HG02870 (cell line): ENCODE data around the gene SPPL2C.

Experiments used
- ATAC-seq: cut with Tn5 transposase; IDR thresholded peaks from one replicate; pipeline ENCODE4 v1.9.1; 2021; ENCODE audit warnings: mild to moderate bottlenecking, moderate library complexity; ENCODE audit not compliant: unreplicated experiment

SPPL2C gene

DNA sequence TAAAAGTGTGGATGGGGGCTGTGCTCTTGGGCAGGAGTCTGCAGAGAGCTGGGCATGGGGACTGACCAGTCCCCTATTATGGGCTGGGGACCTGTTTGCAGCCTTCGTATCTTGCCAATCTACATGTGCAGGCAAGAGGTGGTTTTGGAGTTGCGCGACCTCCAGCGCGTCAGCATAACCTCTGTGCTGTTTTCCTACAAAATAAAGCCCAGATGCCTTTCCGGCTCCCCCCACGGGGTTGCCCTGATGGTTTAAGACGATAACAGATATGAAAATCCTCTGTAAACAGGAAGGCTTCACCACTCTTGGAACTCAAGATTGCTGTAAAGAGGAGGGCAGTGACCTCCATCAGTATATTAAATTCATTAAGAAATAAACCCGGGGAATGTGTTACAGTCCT, 16.5 kb upstream of the SPPL2C start:
- ATAC-seq: no peak

DNA sequence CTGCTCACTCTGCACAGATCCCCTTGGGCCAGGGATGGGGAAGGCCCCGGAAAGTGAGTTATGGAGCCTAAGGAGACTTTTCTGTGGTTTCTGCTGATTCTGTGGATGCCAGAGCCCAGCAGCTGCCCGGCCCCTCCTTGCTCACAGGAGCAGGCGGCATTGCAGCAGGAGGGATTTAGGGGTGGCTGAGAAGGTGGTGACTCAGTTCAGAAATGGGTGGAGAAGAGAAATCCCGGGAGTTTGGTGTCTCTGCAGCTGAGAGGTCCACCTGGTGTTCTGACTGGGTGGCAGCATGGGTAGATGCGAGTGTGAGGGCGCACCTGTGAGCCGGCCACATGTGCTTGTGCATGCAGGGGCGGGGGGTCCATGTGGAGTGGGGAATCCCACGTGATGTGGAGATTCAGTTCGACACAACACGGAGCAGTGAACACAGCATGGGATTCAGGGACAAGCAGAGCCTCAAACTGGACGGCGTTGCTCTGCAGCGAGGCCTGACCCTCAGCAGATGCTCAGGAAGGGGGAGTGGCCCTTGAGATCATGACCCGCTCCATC, 16.0 kb upstream of the SPPL2C start:
- no peak for ATAC-seq

DNA sequence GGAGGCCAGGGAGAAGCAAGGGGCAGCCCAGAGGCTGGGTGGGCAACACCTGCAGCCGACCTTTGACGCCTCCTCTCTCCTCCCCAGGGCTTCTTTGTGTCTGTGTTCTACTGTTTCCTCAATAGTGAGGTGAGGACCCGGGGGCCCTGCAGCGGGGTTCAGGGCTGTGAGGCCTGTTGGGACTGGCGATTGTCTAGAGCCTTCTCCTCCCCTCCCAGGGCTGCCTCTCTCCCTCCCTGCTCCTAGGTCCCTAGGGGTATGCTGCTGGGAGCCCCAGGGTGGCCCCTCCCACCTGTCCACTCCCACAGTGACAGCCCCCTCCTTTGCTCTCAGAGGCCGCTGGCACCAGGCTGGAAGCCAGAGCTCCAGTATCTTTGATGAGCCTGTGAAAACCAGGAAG, 10.8 kb upstream of the SPPL2C start:
- ATAC-seq: no peak

- no peak for ATAC-seq
Measured at GRCh38 chr17:45834471-45835396, 9.9 kb upstream of the SPPL2C start.

- ATAC-seq: no peak
Measured at GRCh38 chr17:45835481-45835880, 9.2 kb upstream of the SPPL2C start.

DNA sequence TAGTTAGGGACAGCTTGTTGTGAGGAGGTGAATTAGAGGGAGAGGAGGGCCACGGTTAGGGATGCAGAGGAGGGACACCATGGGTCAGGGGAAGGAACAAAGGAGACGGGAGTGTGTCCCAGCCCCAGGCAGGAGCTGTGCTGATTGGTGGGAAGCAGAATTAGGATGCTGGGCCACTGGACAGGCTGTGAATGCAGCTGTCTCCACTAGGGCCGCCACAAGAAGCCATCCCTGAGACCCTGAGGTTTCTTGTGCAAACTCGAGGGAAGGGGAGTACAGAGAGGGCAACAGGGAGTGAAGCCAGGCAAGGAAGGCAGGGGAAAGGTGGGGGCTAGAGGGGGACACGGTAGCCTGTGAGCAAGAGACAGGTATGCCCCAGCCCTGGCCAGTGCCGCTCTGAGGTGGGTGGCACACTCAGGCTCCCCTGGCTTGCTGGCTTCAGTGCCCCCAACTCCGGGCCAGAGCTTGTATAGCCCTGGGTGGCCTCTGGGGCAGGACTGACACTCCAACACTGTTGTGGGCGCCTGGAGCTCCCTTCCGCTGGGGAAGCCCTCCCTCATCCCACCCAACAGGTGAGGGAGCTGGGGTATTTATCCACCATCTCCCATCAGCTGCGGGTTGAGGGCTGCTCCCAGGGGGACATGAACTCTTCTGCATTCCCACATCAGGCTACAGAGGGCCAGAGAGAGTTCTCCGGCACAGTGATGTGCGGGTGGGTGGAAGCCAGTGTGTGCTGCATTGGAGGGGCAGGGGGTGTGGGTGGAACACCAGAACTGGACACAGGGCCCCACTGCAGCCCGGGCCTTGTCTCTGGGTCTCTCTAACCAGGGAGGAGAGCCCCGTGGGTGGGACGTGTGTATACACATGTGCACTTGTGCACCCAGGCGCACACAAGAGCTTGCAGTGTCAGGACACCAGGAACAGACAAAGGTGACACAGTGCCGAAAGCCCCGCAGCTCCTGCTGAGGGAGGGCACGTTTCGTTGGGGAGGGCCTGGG, 8.3 kb upstream of the SPPL2C start:
- no peak for ATAC-seq

GRCh38 chr17:45837187-45837586, 7.5 kb upstream of the SPPL2C start:
- no peak for ATAC-seq

DNA sequence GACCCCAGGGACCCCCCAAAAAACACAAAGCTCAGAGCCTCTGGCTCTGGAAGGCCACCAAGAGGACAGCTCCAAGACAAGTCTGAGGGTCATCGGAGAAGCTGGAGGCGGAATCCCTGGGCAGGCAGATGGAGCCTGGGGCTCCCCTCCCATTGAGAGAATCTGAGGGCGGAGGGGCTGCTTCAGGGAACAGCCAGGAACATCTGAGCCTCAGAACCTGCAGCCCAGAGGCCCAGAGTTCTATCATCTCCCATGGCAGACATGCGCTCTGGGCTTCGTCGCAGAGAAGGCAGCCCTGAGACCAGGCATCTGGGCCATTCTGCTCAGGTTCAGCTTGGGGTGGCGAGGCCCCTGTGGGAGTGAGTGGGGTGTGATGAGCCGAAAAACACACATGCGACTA, 7.1 kb upstream of the SPPL2C start:
- no peak for ATAC-seq

- no peak for ATAC-seq
Measured at GRCh38 chr17:45838751-45839295, 5.9 kb upstream of the SPPL2C start.

GRCh38 chr17:45839442-45839841, 5.2 kb upstream of the SPPL2C start:
- no peak for ATAC-seq

GRCh38 chr17:45841186-45841585, 3.5 kb upstream of the SPPL2C start:
- no peak for ATAC-seq

DNA sequence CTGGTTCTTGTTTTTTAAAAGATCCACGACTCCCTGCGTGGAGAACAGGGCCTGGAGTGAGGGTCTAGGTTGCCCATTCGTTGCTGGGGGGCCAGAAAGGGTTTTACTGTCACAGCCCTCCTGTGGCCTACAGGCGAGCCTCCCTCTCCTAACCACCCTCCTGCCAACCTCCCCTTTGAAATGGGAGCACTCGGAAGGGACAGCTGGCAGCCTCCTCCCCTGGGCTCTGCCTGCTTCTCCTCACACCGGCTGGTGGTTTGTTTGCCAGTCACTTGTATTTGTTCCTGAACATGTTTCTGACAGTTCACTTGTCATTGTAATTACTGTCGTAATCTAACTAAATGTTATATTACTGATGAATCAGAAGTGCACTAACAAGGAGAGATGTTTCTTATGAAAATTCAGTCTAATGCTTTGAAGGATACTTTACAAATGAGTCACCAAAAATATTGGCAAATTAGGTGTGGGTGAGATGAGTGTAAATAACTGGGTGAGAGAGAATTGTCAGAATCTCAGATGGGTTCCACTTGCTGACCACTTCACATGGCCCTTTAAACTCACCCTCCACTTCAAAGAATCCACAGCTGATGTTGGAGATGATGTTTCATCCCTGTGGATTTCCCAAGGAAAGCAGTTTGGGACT, 2.7 kb upstream of the SPPL2C start:
- ATAC-seq: no peak

- no peak for ATAC-seq
Measured at GRCh38 chr17:45843722-45844121, 959 bp upstream of the SPPL2C start.

DNA sequence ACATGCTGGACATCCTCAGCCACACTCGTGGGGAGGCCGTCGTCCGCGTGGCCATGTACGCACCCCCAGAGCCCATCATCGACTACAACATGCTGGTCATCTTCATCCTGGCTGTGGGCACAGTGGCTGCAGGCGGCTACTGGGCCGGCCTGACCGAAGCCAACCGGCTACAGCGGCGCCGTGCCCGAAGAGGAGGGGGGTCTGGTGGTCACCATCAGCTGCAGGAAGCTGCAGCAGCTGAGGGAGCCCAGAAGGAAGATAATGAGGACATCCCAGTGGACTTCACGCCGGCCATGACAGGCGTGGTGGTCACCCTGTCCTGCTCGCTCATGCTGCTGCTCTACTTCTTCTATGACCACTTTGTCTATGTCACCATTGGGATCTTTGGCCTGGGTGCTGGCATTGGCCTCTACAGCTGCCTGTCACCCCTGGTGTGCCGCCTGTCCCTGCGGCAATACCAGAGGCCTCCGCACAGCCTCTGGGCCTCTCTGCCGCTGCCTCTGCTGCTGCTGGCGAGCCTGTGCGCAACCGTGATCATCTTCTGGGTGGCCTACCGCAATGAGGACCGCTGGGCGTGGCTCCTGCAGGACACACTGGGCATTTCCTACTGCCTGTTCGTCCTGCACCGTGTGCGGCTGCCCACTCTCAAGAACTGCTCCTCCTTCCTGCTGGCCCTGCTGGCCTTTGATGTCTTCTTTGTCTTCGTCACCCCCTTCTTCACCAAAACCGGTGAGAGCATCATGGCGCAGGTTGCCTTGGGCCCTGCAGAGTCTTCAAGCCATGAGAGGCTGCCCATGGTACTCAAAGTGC, 900 bp downstream of the SPPL2C start:
- ATAC-seq: no peak

DNA sequence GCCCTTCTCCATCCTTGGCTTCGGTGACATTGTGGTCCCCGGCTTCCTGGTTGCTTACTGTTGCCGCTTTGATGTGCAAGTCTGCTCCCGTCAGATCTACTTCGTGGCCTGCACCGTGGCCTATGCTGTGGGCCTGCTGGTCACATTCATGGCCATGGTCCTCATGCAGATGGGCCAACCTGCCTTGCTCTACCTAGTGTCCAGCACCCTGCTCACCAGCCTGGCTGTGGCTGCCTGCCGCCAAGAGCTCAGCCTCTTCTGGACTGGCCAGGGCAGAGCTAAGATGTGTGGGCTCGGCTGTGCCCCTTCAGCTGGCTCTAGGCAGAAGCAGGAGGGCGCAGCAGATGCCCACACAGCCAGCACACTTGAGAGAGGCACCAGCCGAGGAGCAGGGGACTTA, 1.5 kb downstream of the SPPL2C start:
- ATAC-seq: no peak

DNA sequence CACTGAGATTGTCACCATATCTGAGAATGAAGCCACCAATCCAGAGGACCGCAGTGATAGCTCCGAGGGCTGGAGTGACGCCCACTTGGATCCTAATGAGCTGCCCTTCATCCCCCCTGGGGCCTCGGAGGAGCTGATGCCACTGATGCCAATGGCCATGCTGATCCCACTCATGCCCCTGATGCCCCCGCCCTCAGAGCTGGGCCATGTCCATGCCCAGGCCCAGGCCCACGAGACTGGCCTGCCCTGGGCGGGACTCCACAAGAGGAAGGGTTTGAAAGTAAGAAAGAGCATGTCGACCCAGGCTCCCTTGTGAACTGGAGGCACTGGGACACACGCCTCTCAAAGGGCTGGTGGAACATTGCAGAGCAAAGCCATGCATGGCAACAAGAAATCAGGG, 2.0 kb downstream of the SPPL2C start:
- no peak for ATAC-seq

- ATAC-seq: no peak
Measured at GRCh38 chr17:45847101-45847500, 2.4 kb downstream of the SPPL2C start.

- no peak for ATAC-seq
Measured at GRCh38 chr17:45847747-45848146, 3.1 kb downstream of the SPPL2C start.

- ATAC-seq: no peak
Measured at GRCh38 chr17:45848405-45848804, 3.7 kb downstream of the SPPL2C start.
